ENCODE measurements around the gene MOB1A.

MOB1A gene

GRCh38 chr2:74212702-74213410, 34.2 kb upstream of the MOB1A start:
- H3K27ac ChIP-seq = no peak overlapping the region
- TF ChIP-seq, protein P1, sequence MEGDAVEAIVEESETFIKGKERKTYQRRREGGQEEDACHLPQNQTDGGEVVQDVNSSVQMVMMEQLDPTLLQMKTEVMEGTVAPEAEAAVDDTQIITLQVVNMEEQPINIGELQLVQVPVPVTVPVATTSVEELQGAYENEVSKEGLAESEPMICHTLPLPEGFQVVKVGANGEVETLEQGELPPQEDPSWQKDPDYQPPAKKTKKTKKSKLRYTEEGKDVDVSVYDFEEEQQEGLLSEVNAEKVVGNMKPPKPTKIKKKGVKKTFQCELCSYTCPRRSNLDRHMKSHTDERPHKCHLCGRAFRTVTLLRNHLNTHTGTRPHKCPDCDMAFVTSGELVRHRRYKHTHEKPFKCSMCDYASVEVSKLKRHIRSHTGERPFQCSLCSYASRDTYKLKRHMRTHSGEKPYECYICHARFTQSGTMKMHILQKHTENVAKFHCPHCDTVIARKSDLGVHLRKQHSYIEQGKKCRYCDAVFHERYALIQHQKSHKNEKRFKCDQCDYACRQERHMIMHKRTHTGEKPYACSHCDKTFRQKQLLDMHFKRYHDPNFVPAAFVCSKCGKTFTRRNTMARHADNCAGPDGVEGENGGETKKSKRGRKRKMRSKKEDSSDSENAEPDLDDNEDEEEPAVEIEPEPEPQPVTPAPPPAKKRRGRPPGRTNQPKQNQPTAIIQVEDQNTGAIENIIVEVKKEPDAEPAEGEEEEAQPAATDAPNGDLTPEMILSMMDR (IDR thresholded peaks at IDR 0.05; ENCODE audit: low read depth, low read length) = no peak
- peaks cover 89% of the 10 kb centered on the region for H3K36me3 ChIP-seq
- no peak for DNase-seq
- H3K4me3 ChIP-seq (ENCODE audit: low read depth, low read length) = no peak overlapping the region
- no peaks in the 10 kb centered on the region for H3K27me3 ChIP-seq (ENCODE audit: insufficient read depth, low read depth, severe bottlenecking)
- no peaks in the 10 kb centered on the region for H3K9me3 ChIP-seq (ENCODE audit: severe bottlenecking)

GRCh38 chr2:74206180-74206688, 27.6 kb upstream of the MOB1A start:
- no peaks in the 10 kb centered on the region for H3K27me3 ChIP-seq (ENCODE audit: insufficient read depth, low read depth, severe bottlenecking)
- H3K4me3 ChIP-seq (ENCODE audit: low read depth, low read length) = no peak overlapping the region
- TF ChIP-seq, protein P1 (IDR thresholded peaks at IDR 0.05; ENCODE audit: low read depth, low read length) = no peak
- peak; percentile 72 for DNase-seq
- peaks cover 90% of the 10 kb centered on the region for H3K36me3 ChIP-seq
- no peaks in the 10 kb centered on the region for H3K9me3 ChIP-seq (ENCODE audit: severe bottlenecking)
- peak overlapping the region; percentile 45 for H3K27ac ChIP-seq

- Histone ChIP-seq H3K27ac (peak overlapping the region; percentile 45), H3K27me3 (ENCODE audit: insufficient read depth, low read depth, severe bottlenecking) (no peaks in the 10 kb centered on the region), H3K4me3 (ENCODE audit: low read depth, low read length) (no peak overlapping the region), H3K36me3 (peaks cover 83% of the 10 kb centered on the region), H3K9me3 (ENCODE audit: severe bottlenecking) (no peaks in the 10 kb centered on the region)
- DNase-seq = peak; percentile 64
- TF ChIP-seq, protein P1 (IDR thresholded peaks at IDR 0.05; ENCODE audit: low read depth, low read length) = no peak
Observed at GRCh38 chr2:74205596-74205995, 26.9 kb upstream of the MOB1A start.

GRCh38 chr2:74205113-74205512, 26.4 kb upstream of the MOB1A start:
- no peak for DNase-seq
- peak overlapping the region; percentile 45 for H3K27ac ChIP-seq
- H3K36me3 ChIP-seq = peaks cover 78% of the 10 kb centered on the region
- TF ChIP-seq, protein P1 (IDR thresholded peaks at IDR 0.05; ENCODE audit: low read depth, low read length) = no peak
- no peaks in the 10 kb centered on the region for H3K9me3 ChIP-seq (ENCODE audit: severe bottlenecking)
- H3K27me3 ChIP-seq (ENCODE audit: insufficient read depth, low read depth, severe bottlenecking) = no peaks in the 10 kb centered on the region
- no peak overlapping the region for H3K4me3 ChIP-seq (ENCODE audit: low read depth, low read length)

- H3K27me3 ChIP-seq (ENCODE audit: insufficient read depth, low read depth, severe bottlenecking) = no peaks in the 10 kb centered on the region
- peak overlapping the region; percentile 45 for H3K27ac ChIP-seq
- no peak overlapping the region for H3K4me3 ChIP-seq (ENCODE audit: low read depth, low read length)
- peaks cover 75% of the 10 kb centered on the region for H3K36me3 ChIP-seq
- no peak for DNase-seq
- TF ChIP-seq, protein P1 (IDR thresholded peaks at IDR 0.05; ENCODE audit: low read depth, low read length) = no peak
- no peaks in the 10 kb centered on the region for H3K9me3 ChIP-seq (ENCODE audit: severe bottlenecking)
Observed at GRCh38 chr2:74204436-74204835, 25.8 kb upstream of the MOB1A start.

Data from WERI-Rb-1 (cell line).